NK-92 treated with Interleukin-12 subunit alpha and Interleukin-12 subunit beta, amount 100 ng/mL, for 24 hours (cell line): ENCODE measurements around the gene PLPP3.

Experiments used
- DNase-seq: peaks from one replicate; lab custom pipeline; 2025; lab: John Stamatoyannopoulos, UW

PLPP3 gene

DNA sequence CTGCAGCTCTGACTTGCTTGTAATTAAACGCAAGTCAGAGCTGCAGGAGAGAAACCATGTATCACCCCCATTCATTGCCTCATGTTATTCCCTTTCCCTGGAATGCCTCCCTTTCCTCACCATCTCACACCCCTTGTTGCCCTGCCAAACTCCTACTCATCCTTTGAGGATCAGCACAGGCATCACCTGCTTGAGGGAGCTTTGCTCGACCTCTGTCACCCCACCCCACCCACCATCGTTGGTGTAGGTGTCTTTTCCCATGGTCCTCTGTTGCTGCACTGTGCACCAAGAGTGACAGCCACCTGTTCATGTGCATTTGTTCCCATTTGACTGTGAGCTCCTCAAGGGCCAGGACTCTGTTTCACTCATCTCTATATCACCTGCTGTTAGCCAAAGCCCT, 117.2 kb downstream of the PLPP3 start:
- DNase-seq = no peak

DNA sequence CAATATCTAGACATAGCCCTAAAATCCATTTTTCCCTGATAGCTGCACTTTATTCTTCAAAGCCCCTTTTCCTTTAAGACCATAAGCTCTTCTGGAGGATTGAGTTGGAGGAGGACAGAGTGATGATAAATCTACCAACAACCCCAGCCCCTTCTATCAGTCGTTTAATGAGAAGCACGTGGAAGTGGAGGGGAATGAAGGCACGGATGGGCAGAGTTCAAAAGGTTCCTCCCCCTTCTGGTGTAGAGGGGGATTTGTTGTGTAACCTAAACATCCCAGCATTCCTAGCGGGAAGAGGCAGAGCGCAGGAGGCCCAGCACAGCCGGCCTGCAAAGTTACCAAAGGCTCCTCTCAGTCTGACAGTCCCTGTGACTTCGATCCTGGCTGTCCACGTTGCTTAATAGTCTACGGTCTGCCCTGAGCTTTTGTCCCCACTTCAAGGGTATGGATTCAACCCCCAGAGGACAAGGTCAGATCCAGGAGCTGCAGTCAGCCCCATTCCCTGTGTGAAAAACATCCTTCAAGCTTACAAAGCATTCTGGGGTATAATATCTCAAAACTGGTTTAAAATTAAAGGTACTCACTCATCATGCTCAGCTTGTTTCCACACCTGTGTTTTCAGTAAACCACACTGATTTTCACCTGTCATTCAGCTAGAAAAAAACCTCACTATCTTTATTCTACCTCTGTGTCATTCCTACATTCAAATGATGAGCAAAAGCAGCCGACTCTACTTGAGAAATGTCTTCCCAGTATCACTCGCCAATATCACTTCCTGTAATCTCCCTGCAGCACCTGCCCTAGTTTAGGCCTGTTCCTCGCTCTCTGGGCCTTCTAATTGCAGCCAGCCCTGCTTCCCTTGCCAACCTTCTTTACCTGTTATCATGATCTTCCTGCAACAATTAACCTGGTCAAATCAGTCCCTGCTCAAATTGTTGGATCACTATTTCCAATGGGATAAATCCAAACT, 117.9 kb downstream of the PLPP3 start:
- no peak for DNase-seq

DNA sequence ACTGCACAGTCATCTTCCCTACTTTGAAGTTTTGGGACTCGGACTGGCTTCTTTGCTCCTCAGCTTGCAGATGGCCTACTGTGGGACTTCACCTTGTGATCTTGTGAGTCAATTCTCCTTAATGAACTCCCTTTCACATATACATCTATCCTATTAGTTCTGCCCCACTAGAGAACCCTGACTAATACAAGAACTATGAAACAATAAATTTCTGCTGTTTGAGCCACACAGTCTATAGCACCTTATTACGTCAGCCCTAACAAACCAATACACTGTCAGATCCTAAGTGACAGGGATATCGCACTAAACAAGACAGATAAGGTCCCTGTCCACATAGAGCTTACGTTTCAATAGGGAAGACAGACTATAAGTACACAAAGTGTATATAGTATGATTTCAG, 120.1 kb downstream of the PLPP3 start:
- no peak for DNase-seq

DNA sequence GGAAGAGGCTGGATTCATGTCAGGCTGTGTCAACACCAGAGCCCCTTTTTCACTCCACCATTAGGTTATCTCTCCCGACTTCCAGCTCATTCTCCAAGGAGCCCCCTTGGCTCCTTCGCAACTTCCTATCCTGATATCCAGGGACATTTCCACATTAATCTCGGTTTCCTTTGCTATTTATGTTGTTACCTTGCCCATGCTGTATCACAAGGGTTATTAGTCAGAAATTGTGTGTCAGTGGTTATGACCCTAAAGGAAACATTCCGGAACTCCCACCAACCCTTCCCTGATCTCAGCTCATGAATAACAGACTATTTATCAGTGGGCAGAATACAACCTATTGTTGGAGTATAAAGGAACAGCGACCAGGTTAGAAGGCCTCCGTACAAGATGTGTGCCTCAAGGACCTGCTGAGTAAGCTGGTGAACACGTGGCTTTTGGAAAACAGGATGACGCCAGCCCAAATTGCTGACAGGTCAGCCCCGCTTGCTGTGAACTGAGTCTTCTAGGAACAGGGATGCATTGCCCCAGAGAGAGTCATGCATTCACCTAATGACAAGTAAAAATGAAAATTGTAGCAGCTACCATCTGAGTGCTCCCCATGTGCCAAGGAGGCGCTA, 121.5 kb downstream of the PLPP3 start:
- no peak for DNase-seq

DNA sequence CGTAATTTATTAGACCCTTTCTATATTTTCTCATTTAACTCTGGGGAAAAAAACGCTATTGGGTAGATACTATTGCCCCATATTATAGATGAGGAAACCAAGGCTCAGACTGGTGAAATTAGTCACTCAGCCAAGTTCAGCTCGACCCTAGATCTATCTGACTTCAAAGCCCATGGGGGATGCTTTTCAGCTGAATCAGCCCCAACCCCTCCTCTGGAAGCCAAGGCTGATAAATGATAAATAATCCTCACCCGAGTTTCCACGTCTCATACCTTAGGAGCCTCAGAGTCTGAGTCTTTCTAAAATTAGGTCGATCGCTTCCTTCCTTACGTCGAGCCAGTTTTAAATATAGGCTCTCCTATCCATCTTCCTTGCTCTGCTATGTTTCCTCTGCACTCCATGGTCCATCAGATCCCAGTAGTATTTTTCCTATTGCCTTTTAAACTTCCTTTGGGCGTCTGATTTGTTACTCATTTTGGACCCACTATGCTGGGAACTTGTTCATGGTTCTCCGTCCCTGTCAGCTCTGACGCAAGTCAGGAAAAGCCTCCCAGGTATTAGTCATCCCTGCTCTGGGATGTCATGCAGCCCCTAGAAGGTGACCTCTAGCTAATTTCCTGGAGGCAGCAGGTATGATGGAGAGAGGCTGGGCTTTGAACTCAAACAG, 122.8 kb downstream of the PLPP3 start:
- no peak for DNase-seq

DNA sequence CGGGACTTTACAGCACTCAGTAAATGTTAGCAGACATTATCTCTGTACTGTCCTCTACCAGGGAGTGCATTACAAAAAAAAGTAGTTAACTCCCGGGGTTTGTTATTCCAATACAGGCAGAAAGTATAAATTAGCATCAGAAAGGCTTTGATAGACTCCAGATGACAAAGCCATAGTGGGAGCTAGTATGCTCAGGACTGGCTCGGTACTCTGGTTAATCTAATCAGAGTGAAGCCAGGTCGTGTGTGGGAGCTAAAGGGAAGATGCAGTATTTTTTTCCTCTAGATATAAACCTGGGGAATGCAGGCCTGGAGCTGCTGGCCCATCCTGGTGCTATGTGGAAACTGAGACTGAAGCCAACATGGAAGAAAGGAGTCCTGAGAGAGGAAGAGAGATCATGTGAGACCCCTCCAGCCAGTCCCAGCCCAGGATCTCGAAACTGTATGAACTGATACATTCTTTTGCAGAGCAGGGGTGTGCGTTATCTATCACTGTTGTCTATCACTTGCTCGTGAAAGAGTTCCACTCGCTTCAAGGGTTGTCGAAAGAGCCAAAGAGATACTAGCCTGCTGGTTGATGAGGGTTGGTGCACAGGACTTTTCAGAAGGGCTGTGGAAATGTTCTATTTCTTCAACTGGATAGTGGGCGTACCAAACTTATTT, 125.8 kb downstream of the PLPP3 start:
- DNase-seq = no peak

DNA sequence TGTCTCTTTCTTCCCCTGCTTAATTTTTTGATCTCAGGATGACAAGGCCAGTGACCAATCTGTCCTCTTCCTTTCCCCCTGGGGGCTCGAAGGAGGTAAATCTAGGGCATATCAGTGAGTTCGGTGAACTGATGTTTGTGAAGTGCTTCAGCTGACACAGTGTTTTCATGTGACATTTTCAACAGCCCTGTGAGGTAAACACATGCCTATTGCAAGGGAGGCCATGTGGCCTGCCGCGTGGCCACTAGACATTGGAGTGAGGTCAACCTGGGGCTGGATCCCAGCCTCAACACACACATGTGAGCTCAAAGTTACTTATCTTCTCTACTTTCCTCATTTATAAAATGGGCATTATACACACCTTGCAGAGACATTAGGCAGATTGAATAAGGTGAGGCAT, 126.3 kb downstream of the PLPP3 start:
- DNase-seq = no peak

DNA sequence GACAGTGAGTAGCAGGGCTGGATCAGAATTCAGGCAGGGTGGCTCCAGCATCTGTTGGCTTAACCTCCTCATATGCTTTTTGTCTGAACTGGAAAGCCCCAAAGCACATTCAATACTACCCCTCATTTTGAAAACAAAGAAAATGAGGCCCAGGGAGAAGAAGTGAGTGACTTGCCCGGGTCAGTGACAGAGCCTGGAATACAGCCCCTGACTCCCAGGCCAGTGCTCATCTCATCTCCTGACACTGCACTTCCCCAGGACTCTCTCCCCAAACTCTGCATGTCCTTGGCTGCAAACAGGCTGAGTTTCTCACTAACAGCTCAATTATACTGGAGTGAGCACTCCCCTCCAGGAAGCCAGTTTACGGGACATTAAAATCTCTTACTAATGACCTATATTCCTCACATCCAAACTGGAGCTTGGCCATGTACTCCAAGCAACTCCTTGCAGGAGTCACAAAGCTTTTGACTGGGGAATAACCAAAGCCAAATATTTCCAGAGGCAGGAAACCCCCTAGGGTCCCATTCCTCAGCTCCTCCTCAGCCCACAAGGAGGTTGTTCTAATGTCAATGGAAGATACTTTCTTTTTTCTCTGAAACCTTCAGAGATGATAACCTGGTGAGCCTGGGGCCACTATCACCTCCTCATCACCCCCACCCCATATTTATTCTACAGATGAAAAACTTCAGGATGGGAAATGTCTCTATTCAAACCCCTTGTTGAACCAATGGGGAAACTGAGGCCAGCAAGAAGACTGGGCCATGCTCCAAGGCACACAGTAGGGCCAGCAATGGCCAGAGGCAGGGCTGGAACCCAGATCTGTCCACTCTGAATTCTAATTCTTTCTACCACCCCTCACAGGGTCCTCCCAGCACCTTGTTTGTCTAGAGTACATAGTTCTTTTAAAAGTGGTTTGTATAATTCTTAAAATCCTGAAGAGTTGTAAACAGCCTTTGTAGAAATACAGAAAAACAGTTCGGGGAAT, 127.0 kb downstream of the PLPP3 start:
- DNase-seq = no peak

DNA sequence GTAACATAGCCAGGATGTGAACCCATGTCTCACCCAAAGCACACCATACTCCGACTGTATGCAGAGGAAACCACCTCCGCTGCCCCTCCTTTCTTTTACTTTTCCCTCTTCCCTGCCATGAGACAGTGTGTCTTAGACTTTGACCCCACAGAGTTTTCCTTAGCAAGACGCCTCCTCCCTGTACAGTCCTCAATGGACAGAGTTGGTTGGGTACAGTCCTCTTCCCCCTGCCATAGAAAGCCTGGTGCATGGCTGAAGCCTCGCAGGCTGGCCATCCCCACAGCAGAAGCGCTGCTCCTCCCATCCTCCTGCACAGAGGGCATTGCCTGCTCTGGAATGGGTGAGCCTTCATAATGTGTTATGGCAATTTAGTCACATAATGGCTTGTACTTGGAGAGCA, 127.9 kb downstream of the PLPP3 start:
- no peak for DNase-seq

DNA sequence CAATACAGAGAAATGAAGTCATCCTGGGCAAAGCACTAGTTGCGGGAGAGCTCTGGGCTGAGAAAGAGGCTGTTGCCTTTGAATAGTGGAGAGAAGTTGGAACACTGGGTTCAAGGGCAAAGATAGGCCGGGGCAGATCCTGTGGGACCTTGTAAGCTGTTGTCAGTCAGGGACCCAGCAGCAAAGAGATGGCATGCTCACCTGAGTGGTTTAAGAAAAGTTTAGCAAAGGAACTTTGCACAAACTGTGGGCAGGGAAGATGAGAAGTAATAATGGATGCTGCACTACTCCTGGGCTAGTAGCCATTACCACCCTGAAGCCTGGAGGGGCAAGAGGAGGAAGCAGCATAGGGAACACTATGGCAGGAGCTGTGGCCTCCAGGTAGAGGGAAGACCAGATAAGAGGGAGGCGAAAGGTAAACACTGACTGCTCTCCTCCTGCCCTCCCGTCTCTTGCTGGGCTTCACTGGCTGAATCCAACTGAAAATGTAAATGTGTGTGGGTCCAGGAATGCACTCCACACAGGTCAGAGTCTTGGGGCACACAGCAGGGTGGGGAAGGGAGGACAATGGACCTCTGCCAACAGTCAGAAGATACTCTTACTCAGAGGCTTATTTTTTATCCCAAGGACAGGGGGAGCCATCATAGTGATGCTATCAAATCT, 129.2 kb downstream of the PLPP3 start:
- no peak for DNase-seq

DNA sequence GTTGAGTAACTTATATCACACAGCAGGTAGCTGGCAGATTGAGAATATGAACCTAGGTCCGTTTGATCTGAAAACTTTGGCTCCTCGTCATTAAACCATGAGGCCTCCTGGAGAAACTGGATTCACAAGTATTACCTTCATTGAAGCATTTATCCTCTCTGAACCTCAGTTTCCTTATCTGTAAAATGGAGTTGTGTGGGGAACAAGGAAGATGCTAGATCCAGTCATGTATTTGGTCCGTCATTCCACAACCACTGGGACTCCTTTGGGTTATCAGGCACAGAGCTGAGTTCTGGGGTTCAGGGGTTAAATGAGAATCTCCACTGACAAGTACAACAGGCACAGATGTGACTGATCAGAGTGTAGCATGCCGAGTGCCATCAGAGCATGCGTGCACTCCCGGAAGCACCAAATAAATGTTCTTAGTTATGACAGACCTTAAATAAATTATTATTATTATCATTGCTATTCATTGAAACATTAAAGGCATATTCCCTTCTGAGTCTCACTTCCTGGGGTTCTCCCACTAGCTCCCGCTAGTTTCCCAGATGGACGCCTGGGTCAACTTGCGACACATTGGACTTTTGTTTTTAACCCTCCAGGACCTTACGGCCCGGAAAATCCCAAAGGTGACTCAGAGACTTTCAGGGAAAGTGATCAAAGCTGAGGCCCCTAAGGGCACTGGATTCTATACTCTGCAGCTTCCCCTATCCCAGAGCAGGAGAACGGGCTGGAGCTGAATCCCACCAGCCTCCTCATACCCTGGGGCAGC, 130.6 kb downstream of the PLPP3 start:
- DNase-seq = no peak

DNA sequence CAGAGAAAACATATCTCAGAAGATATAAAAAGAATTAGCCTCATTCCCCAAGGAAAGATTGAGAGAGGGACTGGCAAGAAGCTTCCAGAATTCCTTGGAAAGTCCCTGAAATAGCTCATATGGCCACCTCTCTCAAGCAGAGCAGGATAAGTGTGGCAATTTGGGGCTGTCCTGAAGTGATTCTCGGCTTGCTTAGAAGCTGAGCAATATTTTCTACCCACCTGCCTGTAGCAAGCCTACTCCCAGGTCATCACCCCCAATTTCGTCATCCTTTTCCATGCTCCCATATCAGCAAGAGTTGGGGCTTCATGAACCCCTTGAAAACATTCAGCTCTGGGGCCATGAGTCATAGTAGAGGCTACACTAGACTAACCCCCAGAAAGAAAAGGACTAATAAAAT, 131.5 kb downstream of the PLPP3 start:
- no peak for DNase-seq

DNA sequence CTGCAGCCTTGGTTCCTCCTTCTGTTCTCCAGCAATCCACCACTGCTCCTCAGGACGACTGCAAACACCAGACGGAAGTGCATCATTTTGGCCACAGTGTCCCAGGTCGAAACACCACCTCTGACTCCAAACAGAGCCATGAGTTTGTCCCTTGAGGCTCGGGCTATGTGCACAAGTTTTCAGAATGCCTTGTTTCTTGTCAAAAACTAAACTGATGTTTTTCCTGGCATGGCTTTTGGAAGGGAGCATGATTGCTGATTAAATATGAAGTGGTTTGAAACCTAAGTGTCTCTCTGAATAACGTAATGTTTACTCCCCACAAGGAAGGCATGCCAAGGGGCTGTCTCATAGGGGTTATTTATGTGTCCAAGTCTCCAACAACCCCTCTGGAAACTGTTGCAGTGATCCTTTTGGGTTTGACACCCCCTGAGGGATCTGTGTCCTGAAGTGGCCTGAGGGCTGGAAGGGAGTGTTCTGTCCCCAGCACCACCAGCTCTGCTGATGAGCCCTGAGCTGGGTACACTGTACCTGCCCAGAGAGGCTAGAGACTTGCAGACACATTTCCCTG, 132.7 kb downstream of the PLPP3 start:
- no peak for DNase-seq

DNA sequence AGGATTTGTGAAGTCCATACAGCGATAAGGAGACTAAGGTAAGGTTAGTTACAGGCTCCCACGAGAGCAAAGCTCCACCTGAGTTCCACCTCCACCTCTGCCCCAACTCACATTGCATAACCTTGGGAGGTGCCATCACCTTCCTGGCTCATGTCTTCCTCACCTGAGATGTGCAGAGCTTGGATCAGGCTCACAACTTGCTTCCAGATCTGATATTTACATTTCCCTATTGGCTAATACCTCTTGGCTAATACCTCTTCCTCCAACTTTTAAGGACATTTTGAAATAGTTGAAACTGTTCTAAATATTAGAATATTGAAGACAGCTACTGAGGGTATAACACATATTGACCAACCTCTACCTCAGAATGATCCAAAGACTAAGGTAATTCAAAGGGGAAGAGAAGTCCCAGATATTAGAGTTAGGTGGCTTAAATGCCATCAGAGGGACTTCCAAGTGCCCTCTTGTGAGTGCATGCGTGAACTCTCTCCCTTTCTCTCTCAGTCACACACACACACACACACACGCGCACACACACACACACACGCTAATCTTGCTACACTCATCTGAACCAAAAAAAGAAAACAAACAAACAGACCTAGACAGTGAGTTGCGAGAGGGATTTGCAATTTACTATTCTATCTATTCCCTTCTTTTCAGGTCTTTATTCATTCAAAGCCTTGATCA, 134.3 kb downstream of the PLPP3 start:
- no peak for DNase-seq
